ENCODE measurements around the gene CTCFL.

The CTCFL gene

DNA sequence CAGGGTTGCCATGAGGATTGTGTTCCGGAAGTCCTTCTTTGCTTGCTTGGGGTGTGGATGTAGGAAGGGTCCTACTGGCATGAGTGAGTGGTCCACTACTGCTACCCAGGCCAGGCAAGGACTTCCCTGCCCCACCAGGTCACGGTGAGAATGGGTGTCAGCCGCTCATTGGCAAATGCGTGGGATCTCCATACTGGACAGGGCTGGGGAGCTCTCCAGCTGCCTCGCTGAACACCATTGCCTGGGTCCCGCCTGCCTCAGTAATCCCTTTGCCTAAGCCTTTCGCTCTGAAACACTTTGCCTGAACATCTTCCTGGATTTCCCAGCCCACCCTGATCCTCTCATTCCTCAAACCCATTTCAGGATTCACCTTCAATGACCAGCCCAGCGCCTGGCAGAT is 59.5 kb downstream of the CTCFL start:
- no peak overlapping the region for H4K8ac ChIP-seq (ENCODE audit: low read depth, low read length)
- H2BK15ac ChIP-seq (ENCODE audit: low read length) = no peak overlapping the region
- no peak overlapping the region for H3K4ac ChIP-seq (ENCODE audit: low read length)
- no peak overlapping the region for H2BK12ac ChIP-seq (ENCODE audit: low read length)
- H3K27ac ChIP-seq (replicated peaks; ENCODE audit: low read length) = no peak overlapping the region
- no peak overlapping the region for H3K9ac ChIP-seq (ENCODE audit: low read depth, low read length, poor library complexity)
- peaks cover 0 to 10% (median 0%) of the 10 kb centered on the region in 3 experiments for H3K27me3 ChIP-seq (ENCODE audit: control insufficient read depth in 3 of 3, insufficient read depth in 3 of 3, low read depth in 1 of 3, low read length in 3 of 3)
- no peak overlapping the region for H2AFZ ChIP-seq (ENCODE audit: low read length)
- H2AK5ac ChIP-seq (ENCODE audit: low read depth, low read length) = no peak overlapping the region
- no peak overlapping the region for H3K23ac ChIP-seq (ENCODE audit: low read depth, low read length, poor library complexity)
- H3K18ac ChIP-seq (ENCODE audit: low read length) = no peak overlapping the region
- no peak overlapping the region for H3K4me2 ChIP-seq (ENCODE audit: insufficient read depth, low read length, poor library complexity, severe bottlenecking)
- peaks cover 13 to 14% of the 10 kb centered on the region in 2 donors for H3K4me1 ChIP-seq (ENCODE audit: control insufficient read depth in 2 of 2, insufficient read depth in 1 of 2, low read depth in 1 of 2, low read length in 2 of 2)
- no CpG with 5 or more reads among the region's 8 CpGs for WGBS, 2 donors (ENCODE audit: extremely low coverage in 2 of 2, insufficient read length in 2 of 2, insufficient replicate concordance in 1 of 2)
- no peak overlapping the region for H4K91ac ChIP-seq (ENCODE audit: low read depth, low read length, poor library complexity)
- no peaks in the 10 kb centered on the region for H3K79me1 ChIP-seq (ENCODE audit: low read depth, low read length)
- no peak overlapping the region for H3K14ac ChIP-seq (ENCODE audit: low read length)
- H2BK120ac ChIP-seq (ENCODE audit: low read depth, low read length) = no peak overlapping the region
- H3K4me3 ChIP-seq (ENCODE audit: low read length in 2 of 2) = no peak overlapping the region
- H3K9me3 ChIP-seq (replicated peaks in 1 of 2; ENCODE audit: control insufficient read depth in 2 of 2, insufficient read depth in 1 of 2, low read depth in 1 of 2, low read length in 2 of 2) = no peaks in the 10 kb centered on the region
- no peak overlapping the region for H2BK5ac ChIP-seq (ENCODE audit: low read length)
- no peak for DNase-seq (ENCODE audit: low spot score)
- H3K36me3 ChIP-seq (replicated peaks in 1 of 2; ENCODE audit: control insufficient read depth in 2 of 2, insufficient read depth in 2 of 2, low read length in 2 of 2) = no peaks in the 10 kb centered on the region

DNA sequence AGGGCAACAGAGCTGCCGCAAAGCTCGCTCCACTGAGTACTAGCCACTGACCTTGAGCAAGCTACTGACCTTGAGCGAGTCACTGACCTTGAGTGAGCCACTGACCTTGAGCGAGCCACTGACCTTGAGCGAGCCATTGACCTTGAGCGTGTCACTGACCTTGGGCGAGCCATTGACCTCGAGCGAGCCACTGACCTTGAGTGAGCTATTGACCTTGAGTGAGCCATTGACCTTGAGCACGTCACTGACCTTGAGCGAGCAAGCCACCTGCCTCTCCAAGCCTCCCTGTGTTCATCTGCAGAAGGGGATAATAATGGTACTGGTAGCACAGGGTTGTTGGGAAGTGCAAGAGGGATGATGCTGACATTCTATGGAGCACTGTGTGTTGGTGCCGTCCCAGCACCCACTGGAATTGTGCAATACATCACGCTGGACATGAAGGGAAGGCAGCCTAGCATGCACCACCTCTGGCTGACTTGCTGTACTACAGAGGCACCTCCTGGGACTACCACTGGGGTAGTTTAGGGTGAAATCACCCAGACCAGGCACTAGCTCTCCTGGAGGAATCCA is 60.2 kb downstream of the CTCFL start:
- Histone ChIP-seq H3K18ac (ENCODE audit: low read length) (no peak overlapping the region), H2AK5ac (ENCODE audit: low read depth, low read length) (no peak overlapping the region), H3K4me3 (ENCODE audit: low read length in 2 of 2) (no peak overlapping the region), H3K27ac (replicated peaks; ENCODE audit: low read length) (no peak overlapping the region), H3K23ac (ENCODE audit: low read depth, low read length, poor library complexity) (no peak overlapping the region), H3K14ac (ENCODE audit: low read length) (no peak overlapping the region), H2BK5ac (ENCODE audit: low read length) (no peak overlapping the region), H3K79me1 (ENCODE audit: low read depth, low read length) (no peaks in the 10 kb centered on the region), H2BK12ac (ENCODE audit: low read length) (no peak overlapping the region), H3K9ac (ENCODE audit: low read depth, low read length, poor library complexity) (no peak overlapping the region), H3K4me1 (ENCODE audit: control insufficient read depth in 2 of 2, insufficient read depth in 1 of 2, low read depth in 1 of 2, low read length in 2 of 2) (peaks cover 8 to 10% of the 10 kb centered on the region in 2 donors), H2BK120ac (ENCODE audit: low read depth, low read length) (no peak overlapping the region), H4K8ac (ENCODE audit: low read depth, low read length) (no peak overlapping the region), H2AFZ (ENCODE audit: low read length) (no peak overlapping the region), H4K91ac (ENCODE audit: low read depth, low read length, poor library complexity) (no peak overlapping the region), H3K4ac (ENCODE audit: low read length) (no peak overlapping the region), H3K4me2 (ENCODE audit: insufficient read depth, low read length, poor library complexity, severe bottlenecking) (no peak overlapping the region), H3K36me3 (replicated peaks in 1 of 2; ENCODE audit: control insufficient read depth in 2 of 2, insufficient read depth in 2 of 2, low read length in 2 of 2) (no peaks in the 10 kb centered on the region), H3K9me3 (replicated peaks in 1 of 2; ENCODE audit: control insufficient read depth in 2 of 2, insufficient read depth in 1 of 2, low read depth in 1 of 2, low read length in 2 of 2) (no peaks in the 10 kb centered on the region), H2BK15ac (ENCODE audit: low read length) (no peak overlapping the region), H3K27me3 (ENCODE audit: control insufficient read depth in 3 of 3, insufficient read depth in 3 of 3, low read depth in 1 of 3, low read length in 3 of 3) (peaks cover 0 to 4% (median 0%) of the 10 kb centered on the region in 3 experiments)
- no CpG with 5 or more reads among the region's 13 CpGs for WGBS, 2 donors (ENCODE audit: extremely low coverage in 2 of 2, insufficient read length in 2 of 2, insufficient replicate concordance in 1 of 2)
- no peak for DNase-seq (ENCODE audit: low spot score)

DNA sequence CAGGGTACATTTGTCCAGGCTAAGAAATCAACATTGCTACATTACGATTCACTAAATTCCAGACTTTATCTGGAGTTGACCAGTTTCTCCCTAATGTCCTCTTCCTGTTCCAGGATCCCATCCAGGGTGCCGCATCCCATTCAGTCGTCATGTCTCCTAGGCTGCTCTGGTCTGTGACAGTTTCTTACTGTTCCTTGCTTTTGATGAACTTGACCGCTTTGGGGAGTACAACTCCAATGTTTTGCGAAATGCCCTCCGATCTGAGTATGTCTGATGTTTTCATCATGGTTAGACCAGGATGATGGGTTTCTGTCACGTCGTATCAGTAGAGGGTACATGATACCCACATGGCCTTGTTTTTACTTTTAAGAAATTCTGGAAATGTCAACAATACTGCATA is 62.2 kb downstream of the CTCFL start:
- H3K27ac ChIP-seq (replicated peaks; ENCODE audit: low read length) = no peak overlapping the region
- H3K9me3 ChIP-seq (replicated peaks in 1 of 2; ENCODE audit: control insufficient read depth in 2 of 2, insufficient read depth in 1 of 2, low read depth in 1 of 2, low read length in 2 of 2) = peaks cover 0 to 5% of the 10 kb centered on the region in 2 donors
- H3K4me2 ChIP-seq (ENCODE audit: insufficient read depth, low read length, poor library complexity, severe bottlenecking) = no peak overlapping the region
- no peak overlapping the region for H2BK15ac ChIP-seq (ENCODE audit: low read length)
- DNase-seq (ENCODE audit: low spot score) = no peak
- no peak overlapping the region for H3K14ac ChIP-seq (ENCODE audit: low read length)
- H3K9ac ChIP-seq (ENCODE audit: low read depth, low read length, poor library complexity) = no peak overlapping the region
- no peak overlapping the region for H4K91ac ChIP-seq (ENCODE audit: low read depth, low read length, poor library complexity)
- no peaks in the 10 kb centered on the region for H3K79me1 ChIP-seq (ENCODE audit: low read depth, low read length)
- H2AK5ac ChIP-seq (ENCODE audit: low read depth, low read length) = no peak overlapping the region
- no CpG with 5 or more reads among the region's 8 CpGs for WGBS, 2 donors (ENCODE audit: extremely low coverage in 2 of 2, insufficient read length in 2 of 2, insufficient replicate concordance in 1 of 2)
- no peak overlapping the region for H4K8ac ChIP-seq (ENCODE audit: low read depth, low read length)
- H3K4me3 ChIP-seq (ENCODE audit: low read length in 2 of 2) = no peak overlapping the region
- no peak overlapping the region for H2BK5ac ChIP-seq (ENCODE audit: low read length)
- H2BK12ac ChIP-seq (ENCODE audit: low read length) = no peak overlapping the region
- H3K18ac ChIP-seq (ENCODE audit: low read length) = no peak overlapping the region
- no peak overlapping the region for H3K4ac ChIP-seq (ENCODE audit: low read length)
- H2BK120ac ChIP-seq (ENCODE audit: low read depth, low read length) = no peak overlapping the region
- peaks cover 0 to 3% (median 0%) of the 10 kb centered on the region in 3 experiments for H3K27me3 ChIP-seq (ENCODE audit: control insufficient read depth in 3 of 3, insufficient read depth in 3 of 3, low read depth in 1 of 3, low read length in 3 of 3)
- H3K36me3 ChIP-seq (replicated peaks in 1 of 2; ENCODE audit: control insufficient read depth in 2 of 2, insufficient read depth in 2 of 2, low read length in 2 of 2) = no peaks in the 10 kb centered on the region
- H2AFZ ChIP-seq (ENCODE audit: low read length) = no peak overlapping the region
- no peak overlapping the region for H3K23ac ChIP-seq (ENCODE audit: low read depth, low read length, poor library complexity)
- H3K4me1 ChIP-seq (ENCODE audit: control insufficient read depth in 2 of 2, insufficient read depth in 1 of 2, low read depth in 1 of 2, low read length in 2 of 2) = peaks cover 5 to 7% of the 10 kb centered on the region in 2 donors

DNA sequence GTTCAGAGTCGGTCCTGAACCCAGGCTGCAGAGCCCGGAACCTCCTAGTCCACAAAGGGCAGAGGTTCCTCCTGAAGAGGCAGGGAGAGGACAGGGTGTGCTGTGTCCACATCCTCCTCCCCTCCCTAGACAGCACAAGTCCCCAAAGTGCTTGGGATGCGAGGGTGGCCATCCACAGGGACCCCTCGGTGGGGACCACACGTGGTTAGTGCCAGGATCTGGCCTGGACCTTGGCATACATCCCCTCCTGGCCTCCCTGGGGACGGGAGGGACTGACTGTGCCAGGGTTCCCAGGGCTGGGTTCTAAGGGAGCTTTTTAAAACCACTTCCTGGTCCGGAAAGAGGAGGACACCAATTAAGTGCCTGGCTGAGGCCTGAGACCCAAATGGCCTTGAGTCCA is 63.2 kb downstream of the CTCFL start:
- Histone ChIP-seq H3K9me3 (replicated peaks in 1 of 2; ENCODE audit: control insufficient read depth in 2 of 2, insufficient read depth in 1 of 2, low read depth in 1 of 2, low read length in 2 of 2) (peaks cover 0 to 5% of the 10 kb centered on the region in 2 donors), H3K14ac (ENCODE audit: low read length) (no peak overlapping the region), H3K27ac (replicated peaks; ENCODE audit: low read length) (no peak overlapping the region), H3K9ac (ENCODE audit: low read depth, low read length, poor library complexity) (no peak overlapping the region), H2BK5ac (ENCODE audit: low read length) (no peak overlapping the region), H4K91ac (ENCODE audit: low read depth, low read length, poor library complexity) (no peak overlapping the region), H2BK120ac (ENCODE audit: low read depth, low read length) (no peak overlapping the region), H3K18ac (ENCODE audit: low read length) (peak overlapping the region; percentile 20), H2BK12ac (ENCODE audit: low read length) (no peak overlapping the region), H3K36me3 (replicated peaks in 1 of 2; ENCODE audit: control insufficient read depth in 2 of 2, insufficient read depth in 2 of 2, low read length in 2 of 2) (no peaks in the 10 kb centered on the region), H3K27me3 (ENCODE audit: control insufficient read depth in 3 of 3, insufficient read depth in 3 of 3, low read depth in 1 of 3, low read length in 3 of 3) (no peaks in the 10 kb centered on the region), H3K23ac (ENCODE audit: low read depth, low read length, poor library complexity) (no peak overlapping the region), H2AFZ (ENCODE audit: low read length) (no peak overlapping the region), H3K4ac (ENCODE audit: low read length) (no peak overlapping the region), H3K4me3 (ENCODE audit: low read length in 2 of 2) (no peak overlapping the region), H3K79me1 (ENCODE audit: low read depth, low read length) (no peaks in the 10 kb centered on the region), H3K4me1 (ENCODE audit: control insufficient read depth in 2 of 2, insufficient read depth in 1 of 2, low read depth in 1 of 2, low read length in 2 of 2) (peaks cover 4 to 5% of the 10 kb centered on the region in 2 donors), H4K8ac (ENCODE audit: low read depth, low read length) (no peak overlapping the region), H3K4me2 (ENCODE audit: insufficient read depth, low read length, poor library complexity, severe bottlenecking) (no peak overlapping the region), H2BK15ac (ENCODE audit: low read length) (no peak overlapping the region), H2AK5ac (ENCODE audit: low read depth, low read length) (no peak overlapping the region)
- DNase-seq (ENCODE audit: low spot score) = no peak
- no CpG with 5 or more reads among the region's 7 CpGs for whole genome bisulfite sequencing, 2 donors (ENCODE audit: extremely low coverage in 2 of 2, insufficient read length in 2 of 2, insufficient replicate concordance in 1 of 2)
